NCI-H2196 treated with DMSO at 0.1 percent for 48 hours (cell line): ENCODE data around the gene TRAPPC10.
"Not testable (repeated sequence)": the region's sequence is repeated elsewhere in the genome, so short reads cannot be mapped to it uniquely, and the experiment has no call there.

Source experiments
- DNase-seq: peaks from one replicate; lab custom pipeline; 2025; ENCODE audit not compliant: unreplicated experiment; lab: John Stamatoyannopoulos, UW

TRAPPC10 gene

DNA sequence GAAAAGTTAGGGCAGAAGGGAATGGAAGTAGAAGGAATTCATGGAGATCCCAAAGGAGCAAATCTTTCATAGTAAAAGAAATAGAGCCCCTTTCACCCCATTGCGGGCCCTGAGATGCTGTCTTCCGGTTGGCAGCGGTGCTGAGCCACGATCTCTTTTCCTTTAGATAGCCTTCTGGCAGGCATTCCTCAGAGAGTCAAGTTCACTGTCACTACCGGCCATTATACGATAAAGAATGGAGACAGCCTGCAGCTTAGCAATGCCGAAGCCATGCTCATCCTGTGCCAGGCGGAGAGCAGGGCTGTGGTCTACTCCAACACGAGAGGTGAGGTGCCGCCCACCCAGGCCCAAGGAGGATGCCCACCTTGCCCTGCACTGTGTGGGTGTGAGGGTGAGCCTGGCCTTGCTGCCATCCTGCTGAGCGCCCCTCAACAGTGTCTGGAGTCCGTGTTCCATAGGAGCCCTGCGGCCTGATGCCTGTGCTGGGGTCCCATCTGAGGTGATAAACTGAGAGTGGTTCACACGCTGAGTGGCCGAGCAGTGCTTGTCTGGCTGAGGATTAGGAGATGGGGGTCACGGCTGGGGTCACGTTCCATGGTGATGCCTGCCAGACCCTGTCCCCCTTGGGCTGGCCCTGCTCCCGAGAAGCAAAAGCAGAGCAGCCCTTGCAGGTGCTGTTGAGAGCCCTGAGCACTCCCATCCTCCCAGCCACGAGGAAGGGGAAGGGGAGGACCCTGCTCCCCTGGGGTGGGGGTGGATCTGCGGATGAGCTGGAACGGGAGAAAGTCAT, 74.7 kb downstream of the TRAPPC10 start:
- DNase-seq = no peak

DNA sequence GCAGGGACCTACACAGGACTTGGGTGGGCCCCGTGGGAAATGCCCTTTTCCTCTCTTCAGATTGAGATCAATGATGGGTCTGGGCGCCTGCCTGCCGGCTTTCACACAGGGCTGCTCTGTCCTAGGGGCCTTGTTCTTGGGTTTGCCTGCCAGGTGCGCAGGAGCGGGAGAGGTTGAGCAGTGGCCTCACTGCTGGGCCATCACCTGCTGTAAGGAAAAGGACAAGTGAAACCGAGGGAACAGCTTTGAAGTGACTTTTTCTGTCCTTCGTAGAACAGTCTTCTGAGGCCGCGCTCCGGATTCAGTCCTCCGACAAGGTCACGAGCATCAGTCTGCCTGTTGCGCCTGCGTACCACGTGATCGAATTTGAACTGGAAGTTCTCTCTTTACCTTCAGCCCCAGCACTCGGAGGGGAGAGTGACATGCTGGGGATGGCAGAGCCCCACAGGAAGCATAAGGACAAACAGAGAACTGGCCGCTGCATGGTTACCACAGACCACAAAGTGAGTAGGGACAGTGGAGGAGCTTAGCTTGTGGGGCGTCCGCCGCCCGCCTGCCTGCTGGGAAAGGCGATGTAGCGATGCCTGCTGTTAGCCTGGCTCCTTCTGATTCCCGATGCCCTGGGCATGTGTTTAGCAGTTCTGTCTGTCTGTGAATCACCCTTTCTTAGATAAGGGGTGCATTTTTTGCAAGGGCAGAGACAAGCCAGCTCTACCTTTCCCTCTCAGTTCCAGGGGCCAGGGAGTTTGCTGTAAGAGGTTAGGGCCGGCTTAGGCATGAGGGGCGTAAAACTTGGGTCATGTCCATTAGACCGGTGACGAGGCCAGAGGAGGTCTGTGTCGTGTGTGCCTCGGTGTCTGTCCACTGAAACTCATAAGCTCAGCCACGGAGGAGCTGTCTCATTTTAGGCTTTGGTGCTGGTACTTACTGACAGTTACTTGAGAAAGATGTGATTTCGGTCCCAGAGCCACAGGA, 75.6 kb downstream of the TRAPPC10 start:
- no peak for DNase-seq

DNA sequence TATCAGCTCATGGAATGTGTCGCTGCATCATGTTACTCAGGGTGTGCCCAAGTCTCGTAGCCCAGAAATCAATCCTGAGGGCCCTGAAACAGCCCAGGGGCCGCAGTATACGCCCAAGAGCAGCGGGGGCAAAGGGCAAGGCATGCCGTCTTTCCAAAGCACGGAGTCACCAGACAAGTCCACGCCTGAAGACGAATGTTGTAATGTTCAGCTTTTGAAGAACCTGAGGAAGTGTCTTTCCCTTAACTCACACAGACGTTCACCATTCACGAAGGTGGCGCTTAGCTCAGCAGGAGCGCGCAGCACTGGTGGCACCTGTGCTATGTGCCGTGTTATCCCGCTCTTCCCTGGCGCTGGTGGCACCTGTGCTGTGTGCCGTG, 76.3 kb downstream of the TRAPPC10 start:
- DNase-seq = no peak

DNA sequence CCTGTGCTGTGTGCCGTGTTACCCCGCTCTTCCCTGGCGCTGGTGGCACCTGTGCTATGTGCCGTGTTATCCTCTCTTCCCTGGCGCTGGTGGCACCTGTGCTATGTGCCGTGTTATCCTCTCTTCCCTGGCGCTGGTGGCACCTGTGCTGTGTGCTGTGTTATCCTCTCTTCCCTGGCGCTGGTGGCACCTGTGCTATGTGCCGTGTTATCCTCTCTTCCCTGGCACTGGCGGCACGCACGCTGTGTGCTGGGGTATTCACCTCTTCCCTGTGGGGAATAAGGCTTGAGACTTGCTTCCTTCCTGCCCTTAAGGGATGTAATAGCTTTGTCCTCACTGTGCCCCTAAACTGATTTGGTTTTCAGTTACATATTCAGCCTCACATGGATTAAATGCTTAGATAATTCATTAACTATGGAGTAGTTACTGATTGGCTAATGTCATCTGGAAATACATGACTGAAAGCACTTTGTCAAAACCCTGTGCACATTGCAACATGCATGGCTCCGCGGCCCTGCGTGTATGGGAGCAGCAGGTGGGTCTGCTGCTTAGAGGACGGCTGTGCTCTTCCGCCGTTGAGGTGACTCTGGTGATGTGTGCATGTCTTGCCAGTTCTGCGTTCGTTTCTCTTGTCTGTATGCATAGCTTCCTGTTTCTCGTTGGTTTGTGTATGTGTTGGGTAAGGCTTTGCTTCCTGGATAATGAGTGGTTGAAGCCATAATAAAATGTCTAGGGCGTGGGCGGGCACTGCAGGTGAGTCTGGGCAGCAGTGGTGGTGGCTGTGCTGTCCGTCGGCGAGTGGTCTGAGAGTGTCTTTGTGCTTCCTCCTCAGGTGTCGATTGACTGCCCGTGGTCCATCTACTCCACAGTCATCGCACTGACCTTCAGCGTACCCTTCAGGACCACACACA, 77.1 kb downstream of the TRAPPC10 start:
- no peak for DNase-seq

DNA sequence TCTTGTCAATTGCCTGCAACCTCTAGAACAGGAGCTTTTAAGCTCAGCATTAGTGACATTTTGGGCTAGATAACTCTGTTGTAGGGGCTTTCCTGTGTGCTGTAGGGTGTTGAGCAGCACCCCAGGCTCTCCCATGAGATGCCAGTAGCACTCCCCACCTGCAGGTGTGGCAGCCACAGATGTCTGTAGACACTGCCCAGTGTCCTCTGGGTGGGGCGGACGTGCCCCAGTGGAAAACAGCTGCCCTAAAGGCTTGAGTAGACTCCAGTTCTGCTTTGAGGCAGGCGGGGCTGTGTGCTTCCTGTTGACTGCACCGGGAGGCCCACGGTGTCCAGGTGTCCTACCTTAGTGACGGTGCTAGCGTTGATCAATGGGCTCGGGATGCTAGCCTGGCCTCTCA, 78.2 kb downstream of the TRAPPC10 start:
- DNase-seq = no peak

DNA sequence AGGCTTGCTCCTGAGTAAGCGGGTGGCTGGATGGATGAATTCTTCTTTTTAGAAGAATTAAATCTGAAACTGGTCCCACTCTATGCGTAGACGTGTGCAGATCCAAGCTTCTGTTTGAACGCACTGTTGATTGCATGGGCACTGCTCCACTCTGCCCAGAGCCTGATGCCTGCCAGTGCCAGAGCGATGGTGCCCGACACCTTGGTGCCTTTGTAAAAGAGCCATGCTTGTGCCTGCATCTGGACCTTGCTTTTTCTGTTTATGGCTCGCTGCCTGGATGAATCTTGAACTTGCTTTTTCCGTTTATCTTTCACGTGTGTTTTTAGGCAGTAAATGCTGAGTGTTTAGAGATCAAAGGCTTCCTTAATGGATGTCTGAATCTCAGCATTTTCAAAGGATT, 80.1 kb downstream of the TRAPPC10 start:
- no peak for DNase-seq

DNA sequence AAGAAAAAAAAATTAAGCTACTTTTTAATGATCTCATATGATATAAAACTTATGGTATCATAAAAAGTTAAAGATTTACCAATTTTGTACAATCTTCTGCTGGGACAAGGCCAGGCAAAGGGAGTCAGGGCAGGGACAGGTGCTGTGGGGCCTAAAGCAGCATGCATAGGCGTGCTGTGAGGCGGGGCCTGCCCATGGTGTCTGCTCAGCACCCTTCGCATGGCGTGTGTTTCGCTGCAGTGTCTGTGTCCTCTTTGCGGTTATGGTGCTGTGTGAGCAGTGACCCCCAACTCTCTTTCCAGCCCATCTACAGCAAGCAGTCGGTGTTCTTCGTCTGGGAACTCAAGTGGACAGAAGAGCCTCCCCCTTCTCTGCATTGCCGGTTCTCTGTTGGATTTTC, 81.7 kb downstream of the TRAPPC10 start:
- DNase-seq = no peak

DNA sequence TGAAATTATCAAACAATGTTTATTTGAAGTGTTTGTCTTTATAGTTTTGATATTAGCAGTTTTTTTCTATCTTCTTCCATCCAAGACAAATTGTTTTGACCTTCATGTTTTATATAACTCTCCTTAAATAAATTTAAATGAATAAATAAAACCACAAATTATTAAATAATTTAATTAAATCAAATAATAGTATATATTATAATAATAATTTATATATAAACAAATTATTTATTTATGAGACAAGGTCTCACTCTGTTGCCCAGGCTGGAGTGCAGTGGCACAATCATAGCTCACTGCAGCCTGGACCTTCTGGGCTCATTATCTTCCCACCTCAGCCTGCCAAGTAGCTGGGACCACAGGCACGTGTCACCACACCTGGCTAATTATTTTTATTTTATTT, 82.7 kb downstream of the TRAPPC10 start:
- DNase-seq = no peak

DNA sequence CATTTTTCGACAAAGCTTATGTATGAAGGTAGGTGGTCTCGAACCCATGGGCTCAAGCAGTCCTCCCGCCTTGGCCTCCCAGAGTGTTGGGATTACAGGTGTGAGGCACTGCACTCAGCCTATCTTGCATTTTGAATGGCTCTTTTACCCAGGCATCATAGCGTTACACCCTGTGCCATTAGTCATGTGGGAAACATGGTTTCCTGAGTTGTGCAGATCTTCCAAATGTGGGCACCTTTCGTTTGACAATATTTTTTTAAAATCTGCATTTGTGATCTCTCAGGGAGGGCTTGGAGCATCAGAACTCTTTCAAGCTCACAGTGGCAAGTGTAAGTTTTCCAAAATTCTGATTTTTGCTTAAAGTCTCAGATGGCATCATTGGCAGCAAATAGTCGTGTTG, 86.4 kb downstream of the TRAPPC10 start:
- DNase-seq = not testable (repeated sequence)

DNA sequence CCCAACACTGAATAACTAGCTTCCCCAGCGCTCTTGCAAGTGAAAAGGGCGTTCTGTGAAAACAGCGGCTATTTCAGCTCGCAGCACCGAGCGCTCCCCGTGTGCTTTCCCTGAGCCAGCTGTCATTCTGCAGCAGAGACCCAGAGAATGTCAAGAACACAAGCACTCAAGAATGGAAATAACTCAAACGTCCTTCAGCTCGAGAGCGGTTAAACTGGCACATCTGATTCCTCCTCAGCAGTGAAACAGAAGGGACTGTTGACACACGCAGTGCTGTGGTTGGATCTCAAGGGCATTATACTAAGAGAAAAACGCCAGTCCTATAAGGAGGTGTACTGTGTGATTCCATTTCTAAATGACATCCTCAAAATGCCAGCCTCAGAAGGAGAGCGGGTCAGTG, 86.9 kb downstream of the TRAPPC10 start:
- not testable (repeated sequence) for DNase-seq

DNA sequence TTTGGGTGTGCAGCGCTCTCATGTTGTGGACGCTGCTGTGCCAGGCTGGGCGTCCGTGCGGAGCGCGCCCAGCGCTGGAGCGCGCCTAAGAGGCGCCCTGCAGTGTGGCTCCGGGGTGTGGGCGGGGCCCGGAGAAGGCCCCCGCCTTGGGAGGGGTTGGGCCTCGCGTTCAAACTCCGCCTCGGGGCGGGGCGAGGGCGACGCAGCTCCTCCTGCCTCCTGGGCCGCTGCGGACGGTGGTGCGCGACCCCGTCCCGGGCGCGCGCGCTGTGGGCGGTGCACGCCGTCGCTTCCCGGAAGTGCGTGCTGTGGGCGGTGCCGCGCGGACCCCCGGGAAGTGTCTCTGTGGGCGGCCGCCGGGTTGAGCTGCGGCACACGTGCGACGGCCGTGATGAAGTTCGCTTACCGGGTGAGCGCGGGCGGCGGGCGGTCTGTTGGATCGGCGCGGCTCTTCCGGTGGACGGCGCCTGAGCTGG, 95.0 kb downstream of the TRAPPC10 start, which contains the start of gene PWP2:
TSS of gene PWP2 (plus strand) at position 374 of the 476 bp plus-strand sequence. CDS start at position 392, 18 bp downstream.
- DNase-seq = not testable (repeated sequence)

DNA sequence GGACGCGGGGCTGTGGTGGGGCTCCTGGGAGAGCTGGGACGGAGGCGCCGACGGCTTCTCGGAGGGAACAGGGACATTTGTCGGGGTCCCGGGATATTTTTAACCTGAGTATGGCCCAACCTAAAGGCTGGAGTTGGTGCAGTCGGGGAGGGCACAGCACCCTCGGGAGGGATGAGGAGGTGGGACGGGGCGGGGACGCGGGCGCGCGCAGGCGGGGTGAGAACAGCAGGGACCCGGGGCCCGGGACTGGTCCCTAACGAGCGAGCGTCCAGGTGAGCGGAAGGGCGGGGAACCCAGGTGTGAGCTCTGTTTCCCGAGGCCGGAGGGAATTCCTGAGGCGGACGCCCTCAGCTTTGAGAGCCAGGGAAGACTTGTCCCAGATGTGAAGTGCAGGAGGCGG, 95.5 kb downstream of the TRAPPC10 start:
- not testable (repeated sequence) for DNase-seq

DNA sequence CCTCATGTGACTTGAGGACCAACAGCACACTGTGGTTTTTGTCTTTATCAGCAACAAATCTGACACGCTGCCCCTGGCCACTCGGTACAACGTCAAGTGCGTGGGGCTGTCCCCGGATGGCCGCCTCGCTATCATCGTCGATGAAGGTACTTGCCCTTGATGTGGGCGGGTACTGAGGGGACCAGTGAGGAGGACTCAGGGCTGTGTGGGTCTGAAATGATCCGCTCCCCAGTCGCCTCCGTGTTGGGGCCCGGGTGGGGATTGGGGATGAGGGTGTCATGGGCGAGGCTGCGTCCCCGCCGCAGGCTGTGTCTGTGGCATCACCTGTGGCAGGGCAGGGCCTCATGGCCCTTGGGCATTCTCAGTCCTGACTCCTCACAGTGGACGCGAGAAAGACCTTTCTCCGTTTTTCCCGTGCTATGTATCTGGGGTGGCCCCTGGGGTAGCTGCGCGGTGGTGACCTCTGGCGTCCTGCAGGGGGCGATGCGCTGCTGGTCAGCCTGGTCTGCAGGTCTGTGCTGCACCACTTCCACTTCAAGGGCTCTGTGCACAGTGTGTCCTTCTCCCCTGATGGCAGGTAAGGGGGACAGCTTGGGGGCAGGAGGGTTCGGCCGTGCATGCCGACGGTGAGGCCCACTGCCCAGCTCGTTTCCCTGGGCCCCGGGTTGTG, 101.7 kb downstream of the TRAPPC10 start:
- not testable (repeated sequence) for DNase-seq

DNA sequence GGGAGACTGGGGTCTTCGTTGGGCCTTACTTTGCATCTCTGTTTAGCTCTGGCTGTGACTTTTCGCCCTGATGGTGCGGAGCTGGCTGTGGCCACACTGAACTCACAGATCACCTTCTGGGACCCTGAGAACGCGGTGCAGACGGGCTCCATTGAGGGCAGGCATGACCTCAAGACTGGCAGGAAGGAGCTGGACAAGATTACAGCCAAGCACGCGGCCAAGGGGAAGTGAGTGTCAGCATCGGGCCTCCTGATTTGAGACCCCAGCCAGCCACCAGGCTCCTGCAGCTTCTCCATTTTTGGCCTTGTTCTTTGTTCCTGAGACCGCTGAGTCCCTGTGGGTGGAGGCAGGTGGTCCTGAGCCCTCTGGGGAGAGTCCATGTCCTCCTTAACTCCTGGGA, 110.0 kb downstream of the TRAPPC10 start:
- not testable (repeated sequence) for DNase-seq

DNA sequence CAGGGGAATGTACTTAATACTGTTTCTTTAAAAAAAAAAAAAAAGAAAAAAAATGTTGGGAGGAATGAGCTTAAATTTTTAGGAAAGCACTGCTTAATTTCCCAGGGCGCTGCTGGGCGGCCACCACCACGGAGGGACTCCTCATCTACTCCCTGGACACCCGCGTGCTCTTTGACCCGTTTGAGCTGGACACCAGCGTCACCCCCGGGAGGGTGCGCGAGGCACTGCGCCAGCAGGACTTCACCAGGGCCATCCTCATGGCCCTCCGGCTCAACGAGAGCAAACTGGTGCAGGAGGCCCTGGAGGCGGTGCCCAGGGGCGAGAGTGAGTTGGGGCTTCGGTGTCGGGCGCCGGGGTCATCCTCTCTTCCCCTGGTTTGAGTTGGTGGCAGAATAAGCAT, 115.7 kb downstream of the TRAPPC10 start:
- not testable (repeated sequence) for DNase-seq

DNA sequence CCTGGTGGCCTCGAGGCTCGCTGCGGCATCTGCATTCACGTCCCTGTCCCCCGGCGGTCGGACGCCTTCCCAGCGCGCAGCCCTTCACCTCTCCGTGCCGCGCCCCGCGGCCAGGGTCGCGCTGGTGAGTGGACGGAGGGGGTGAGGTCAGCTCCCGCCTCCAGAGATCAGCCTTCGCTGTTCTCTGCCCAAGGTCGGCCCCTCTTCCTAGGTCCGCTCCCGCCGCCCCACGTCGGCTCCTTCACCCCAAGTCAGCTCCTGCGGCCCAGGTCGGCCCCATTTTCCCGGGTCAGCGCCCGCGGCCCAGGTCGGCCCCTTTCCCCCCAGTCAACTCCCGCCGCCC, 121.6 kb downstream of the TRAPPC10 start:
- DNase-seq = not testable (repeated sequence)

DNA sequence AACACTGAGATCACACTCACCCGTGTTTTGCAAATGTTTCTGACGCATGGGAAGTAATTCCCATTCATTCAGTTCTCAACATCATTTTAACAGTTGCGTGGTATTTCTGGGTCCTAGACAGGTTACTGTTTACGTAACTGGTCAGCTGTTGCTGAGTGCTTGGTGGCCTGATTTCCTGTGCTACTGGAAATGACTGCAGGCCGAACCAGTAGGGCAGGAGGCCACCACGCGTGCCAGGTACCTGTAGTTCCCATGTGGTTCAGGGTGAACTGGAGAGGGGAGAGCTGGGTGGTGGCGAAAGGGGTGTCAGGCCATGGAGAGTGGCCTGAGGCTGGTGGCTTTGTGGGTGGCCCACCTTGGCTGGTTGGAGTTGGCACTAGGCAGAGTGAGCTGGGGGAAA, 122.6 kb downstream of the TRAPPC10 start:
- DNase-seq = not testable (repeated sequence)

DNA sequence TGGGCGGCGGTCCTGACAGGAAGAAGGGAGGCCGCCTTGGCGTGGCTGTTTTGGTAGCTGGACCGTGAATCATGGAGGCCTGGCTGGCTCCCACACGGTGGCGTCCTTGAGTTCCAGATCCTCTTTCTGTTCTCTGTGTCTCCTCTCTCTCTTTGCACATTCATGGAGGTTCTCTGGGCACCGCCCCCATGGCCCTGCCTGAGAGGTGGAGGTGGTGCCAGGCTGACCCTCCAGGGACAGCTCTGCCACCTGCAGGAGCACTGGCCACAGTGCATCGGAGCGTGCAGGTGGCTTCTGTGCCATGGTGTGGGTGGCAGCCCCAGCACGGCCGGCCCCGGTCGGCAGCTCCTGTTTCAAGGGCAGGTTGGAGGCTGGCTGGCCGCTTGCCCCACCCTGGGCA, 125.9 kb downstream of the TRAPPC10 start:
- not testable (repeated sequence) for DNase-seq

DNA sequence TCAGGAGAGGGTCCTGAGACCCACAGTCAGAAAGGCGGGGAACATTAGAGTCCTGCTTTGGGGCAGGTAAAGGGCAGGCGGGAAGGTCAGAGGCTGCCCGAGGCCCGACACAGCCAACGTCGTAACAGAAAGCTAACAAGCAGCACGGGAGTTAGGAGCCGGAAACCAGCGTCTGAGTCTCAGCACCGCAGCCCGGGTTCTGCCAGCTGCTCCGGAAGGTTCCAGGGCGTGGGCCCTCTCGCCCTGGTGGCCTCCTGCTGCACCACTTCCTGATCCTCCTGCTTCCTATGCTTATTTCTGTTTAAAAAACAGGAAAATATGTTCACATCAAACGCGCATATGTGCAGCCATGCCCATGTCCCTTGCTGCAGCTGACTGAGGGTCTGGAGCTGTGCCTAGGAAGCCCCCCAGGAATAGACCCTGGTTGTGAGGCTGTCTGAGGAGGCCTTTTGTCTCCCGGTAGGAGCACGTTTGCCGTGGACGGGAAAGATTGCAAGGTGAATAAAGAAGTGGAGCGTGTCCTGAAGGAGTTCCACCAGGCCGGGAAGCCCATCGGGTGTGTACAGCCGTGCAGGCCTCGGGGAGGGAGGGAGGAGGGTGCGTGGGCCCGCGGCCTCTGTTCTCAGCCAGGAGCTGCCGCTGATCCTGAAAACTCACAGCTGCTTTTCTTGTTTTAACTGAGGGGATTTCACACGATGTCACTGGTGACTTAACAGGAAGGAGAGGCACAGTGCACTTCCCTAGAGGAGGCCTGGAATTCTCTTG, 127.9 kb downstream of the TRAPPC10 start:
- DNase-seq = not testable (repeated sequence)
